Liver (tissue), 9 donors: ENCODE results near the gene IRAK2. TPM values are rescaled to one million over a fixed set of nuclear protein-coding genes. Genes with fewer than 3 reads are reported as not detected.

ENCODE experiments used
- DNase-seq: peaks from one replicate; pipeline ENCODE4 v3.0.0-alpha.2; 2017; ENCODE audit warnings: low spot score
- H3K27ac ChIP-seq, 2 donors: one replicate each; pipeline ENCODE4 v1.7.0; 2013; ENCODE audit warnings: inconsistent platforms in 2 of 2, low read length in 2 of 2, control low read depth in 1 of 2, low read depth in 1 of 2, mild to moderate bottlenecking in 1 of 2
- H3K27me3 ChIP-seq, 4 donors: one replicate each; pipeline versions ENCODE4 v1.6.1 to v1.7.0; 2013; ENCODE audit warnings: low read length in 3 of 4, inconsistent platforms in 1 of 4, mild to moderate bottlenecking in 1 of 4, moderate library complexity in 1 of 4; ENCODE audit not compliant: control insufficient read depth in 4 of 4, insufficient read depth in 4 of 4
- H3K36me3 ChIP-seq, 4 donors: one replicate each; pipeline versions ENCODE4 v1.6.1 to v1.7.0; 2013; ENCODE audit warnings: low read length in 3 of 4, mild to moderate bottlenecking in 3 of 4, low read depth in 1 of 4, moderate library complexity in 1 of 4; ENCODE audit not compliant: control insufficient read depth in 4 of 4, insufficient read depth in 3 of 4
- H3K4me1 ChIP-seq, 4 donors: one replicate each; pipeline versions ENCODE4 v1.6.1 to v1.7.0; 2013; ENCODE audit warnings: low read length in 3 of 4, mild to moderate bottlenecking in 3 of 4, moderate library complexity in 1 of 4; ENCODE audit not compliant: control insufficient read depth in 4 of 4, insufficient read depth in 4 of 4
- H3K4me3 ChIP-seq, 3 donors: one replicate each; pipeline versions ENCODE4 v1.6.1 to v1.7.0; 2013; ENCODE audit warnings: low read length in 3 of 3, control low read depth in 1 of 3, low read depth in 1 of 3, mild to moderate bottlenecking in 1 of 3
- H3K9ac ChIP-seq, 2 donors: one replicate each; pipeline ENCODE4 v1.7.0; 2013; ENCODE audit warnings: low read length in 2 of 2, mild to moderate bottlenecking in 2 of 2, moderate library complexity in 2 of 2, control low read depth in 1 of 2, low read depth in 1 of 2
- H3K9me3 ChIP-seq, 4 donors: one replicate each; pipeline versions ENCODE4 v1.6.1 to v1.7.0; 2013; ENCODE audit warnings: low read length in 3 of 4; ENCODE audit not compliant: control insufficient read depth in 4 of 4
- FOXA1 ChIP-seq: IDR thresholded peaks from 2 replicates; pipeline ENCODE4 v1.6.1; 2016; ENCODE audit warnings: antibody characterized with exemption
- FOXA2 ChIP-seq: IDR thresholded peaks from 2 replicates; pipeline ENCODE4 v1.6.1; 2016; ENCODE audit warnings: antibody characterized with exemption
- GABPA ChIP-seq, 2 donors: IDR thresholded peaks in 1 of 2; conservative IDR thresholded peaks in 1 of 2; 2 replicates each; pipeline ENCODE4 v1.6.1; 2016; ENCODE audit warnings: antibody characterized with exemption in 2 of 2, mild to moderate bottlenecking in 1 of 2, moderate library complexity in 1 of 2
- HNF4G ChIP-seq: IDR thresholded peaks from 2 replicates; pipeline ENCODE4 v1.6.1; 2016; ENCODE audit warnings: antibody characterized with exemption
- MAX ChIP-seq: IDR thresholded peaks from 2 replicates; pipeline ENCODE4 v1.6.1; 2016; ENCODE audit warnings: antibody characterized with exemption
- RAD21 ChIP-seq, 2 donors: IDR thresholded peaks; 2 replicates each; pipeline ENCODE4 v1.6.1; 2016; ENCODE audit warnings: antibody characterized with exemption in 2 of 2, mild to moderate bottlenecking in 2 of 2
- REST ChIP-seq: IDR thresholded peaks from 2 replicates; pipeline ENCODE4 v1.6.1; 2016; ENCODE audit warnings: antibody characterized with exemption, mild to moderate bottlenecking
- RXRA ChIP-seq, 2 donors: IDR thresholded peaks; 2 replicates each; pipeline ENCODE4 v1.6.1; 2017 to 2018; ENCODE audit warnings: antibody characterized with exemption in 2 of 2, mild to moderate bottlenecking in 1 of 2
- SP1 ChIP-seq: IDR thresholded peaks from 2 replicates; pipeline ENCODE4 v1.6.1; 2018; ENCODE audit warnings: antibody characterized with exemption, mild to moderate bottlenecking
- YY1 ChIP-seq: IDR thresholded peaks from 2 replicates; pipeline ENCODE4 v1.6.1; 2016; ENCODE audit warnings: antibody characterized with exemption, mild to moderate bottlenecking
- ZBTB33 ChIP-seq: IDR thresholded peaks from 2 replicates; pipeline ENCODE4 v1.6.1; 2016; ENCODE audit warnings: antibody characterized with exemption
- WGBS: extraction: QIAGEN DNeasy Blood & Tissue Kit; methylation state at CpG from one replicate; pipeline ENCODE4 v1.1.7; 2013; 5-methylcytosine and 5-hydroxymethylcytosine counted together
- polyA plus RNA-seq, 2 donors: library from polyadenylated mRNA; stranded (reverse) in 1 of 2; unstranded in 1 of 2; fragments of 200-250 nt in 1 of 2; fragments of >200 nt in 1 of 2; fragmentation: Nextera tagmentation in 1 of 2; extraction: Ambion mirVana in 1 of 2; gene quantifications; one replicate each; pipeline versions ENCODE4 v1.2.1 to v1.2.3, GENCODE V29; 2013 to 2015
- total RNA-seq, 2 donors: library from RNA; depleted of rRNA; stranded (reverse); fragments of >200 nt; gene quantifications; one replicate each; pipeline ENCODE4 v1.2.3, GENCODE V29; 2014
- donor health status: healthy.
- donor health status: healthy.
- donor health status: healthy.
- donor health status: healthy.
- donor health status: healthy.

The IRAK2 gene
- total and polyA plus RNA-seq, 4 donors: 2.7 to 9.3 (median 5.9) TPM

- H3K27ac ChIP-seq: no peak overlapping the region
- no peaks in the 10 kb centered on the region for H3K36me3 ChIP-seq
- no peaks in the 10 kb centered on the region for H3K27me3 ChIP-seq
- no peak overlapping the region for H3K9ac ChIP-seq
- H3K4me1 ChIP-seq: peaks cover 0 to 7% (median 5%) of the 10 kb centered on the region in 4 donors
- no peak for DNase-seq
- H3K9me3 ChIP-seq: no peaks in the 10 kb centered on the region
- no peak overlapping the region for H3K4me3 ChIP-seq
- TF ChIP-seq RAD21 (IDR thresholded peaks at IDR 0.05) (peak in 1 of 2 donors; percentile 36), YY1 (no peak)
- 84% methylated on average over 8 of the region's 8 CpGs for WGBS
Observed at GRCh38 chr3:10169000-10169496, 4.3 kb downstream of the IRAK2 start.

- Histone ChIP-seq H3K9ac (no peak overlapping the region), H3K4me3 (no peak overlapping the region), H3K27ac (no peak overlapping the region), H3K4me1 (peaks cover 0 to 10% (median 6%) of the 10 kb centered on the region in 4 donors), H3K27me3 (no peaks in the 10 kb centered on the region), H3K9me3 (no peaks in the 10 kb centered on the region), H3K36me3 (no peaks in the 10 kb centered on the region)
- no peak for DNase-seq
- TF ChIP-seq RXRA (IDR thresholded peaks at IDR 0.05): no peak
- no peak for TF ChIP-seq HNF4G
- TF ChIP-seq SP1: no peak
- no peak for TF ChIP-seq ZBTB33
- TF ChIP-seq FOXA1: no peak
- no peak for TF ChIP-seq FOXA2
- TF ChIP-seq MAX: no peak
- no peak for TF ChIP-seq REST
- no peak for TF ChIP-seq GABPA (IDR thresholded peaks at IDR 0.05 in 1 of 2, conservative IDR thresholded peaks at IDR 0.05 in 1 of 2)
- 95% methylated on average over 13 of the region's 13 CpGs for WGBS
Observed at GRCh38 chr3:10170915-10171478, 6.3 kb downstream of the IRAK2 start.
